Adipocyte (in vitro differentiated cells): ENCODE measurements around the gene PTCH2.
A peak's percentile ranks its signal among the peaks of the same experiment; 100 is the strongest.

Experiments used
- DNase-seq: peaks from one replicate; pipeline ENCODE4 v3.0.0-alpha.2; 2015; ENCODE audit warnings: low read depth
- H3K27me3 ChIP-seq: replicated peaks from 2 replicates; pipeline ENCODE4 v1.7.0; 2013; ENCODE audit warnings: mild to moderate bottlenecking, low read length, moderate library complexity; ENCODE audit not compliant: control insufficient read depth, insufficient read depth
- H3K36me3 ChIP-seq: 2 replicates; pipeline ENCODE4 v1.7.0; 2013; ENCODE audit warnings: low read length, mild to moderate bottlenecking, moderate library complexity; ENCODE audit not compliant: control insufficient read depth, insufficient read depth, severe bottlenecking
- H3K4me1 ChIP-seq: 2 replicates; pipeline ENCODE4 v1.7.0; 2013; ENCODE audit warnings: mild to moderate bottlenecking, low read length, moderate library complexity; ENCODE audit not compliant: control insufficient read depth, insufficient read depth
- H3K4me3 ChIP-seq: 2 replicates; pipeline ENCODE4 v1.7.0; 2013; ENCODE audit warnings: mild to moderate bottlenecking, low read length, moderate library complexity
- H3K9ac ChIP-seq: 2 replicates; pipeline ENCODE4 v1.7.0; 2013; ENCODE audit warnings: mild to moderate bottlenecking, low read length, moderate library complexity
- H3K9me3 ChIP-seq: 2 replicates; pipeline ENCODE4 v1.7.0; 2013; ENCODE audit warnings: mild to moderate bottlenecking, low read length, moderate library complexity; ENCODE audit not compliant: control insufficient read depth

Gene PTCH2

GRCh38 chr1:44842862-44843655, at the start of gene PTCH2:
Gene PTCH2 (minus strand): TSS chr1:44843253. CDS start chr1:44842932, 321 bp downstream.
- peak within 1 kb of the TSS; percentile 76 for H3K4me3 ChIP-seq
- H3K9me3 ChIP-seq = no peaks in the 10 kb centered on the region
- no peaks in the 10 kb centered on the region for H3K27me3 ChIP-seq
- peak; percentile 81 for DNase-seq
- H3K36me3 ChIP-seq = no peaks in the 10 kb centered on the region
- no peaks in the 10 kb centered on the region for H3K4me1 ChIP-seq
- peak within 1 kb of the TSS; percentile 72 for H3K9ac ChIP-seq

GRCh38 chr1:44890007-44890406, 47.0 kb upstream of the PTCH2 start:
- H3K4me1 ChIP-seq = peaks cover 7% of the 10 kb centered on the region
- H3K9ac ChIP-seq = no peak overlapping the region
- no peak overlapping the region for H3K4me3 ChIP-seq
- H3K27me3 ChIP-seq = no peaks in the 10 kb centered on the region
- no peak for DNase-seq
- H3K36me3 ChIP-seq = peaks cover 42% of the 10 kb centered on the region
- H3K9me3 ChIP-seq = peaks cover 12% of the 10 kb centered on the region

- DNase-seq = no peak
- peaks cover 40% of the 10 kb centered on the region for H3K36me3 ChIP-seq
- H3K4me3 ChIP-seq = no peak overlapping the region
- H3K9ac ChIP-seq = no peak overlapping the region
- H3K9me3 ChIP-seq = peaks cover 7% of the 10 kb centered on the region
- peaks cover 4% of the 10 kb centered on the region for H3K4me1 ChIP-seq
- no peaks in the 10 kb centered on the region for H3K27me3 ChIP-seq
Measured at GRCh38 chr1:44885406-44885805, 42.4 kb upstream of the PTCH2 start.

GRCh38 chr1:44884746-44885145, 41.7 kb upstream of the PTCH2 start:
- no peaks in the 10 kb centered on the region for H3K27me3 ChIP-seq
- no peak for DNase-seq
- no peak overlapping the region for H3K4me3 ChIP-seq
- no peak overlapping the region for H3K9ac ChIP-seq
- H3K4me1 ChIP-seq = peaks cover 4% of the 10 kb centered on the region
- peaks cover 43% of the 10 kb centered on the region for H3K36me3 ChIP-seq
- H3K9me3 ChIP-seq = peaks cover under 1% of the 10 kb centered on the region

DNA sequence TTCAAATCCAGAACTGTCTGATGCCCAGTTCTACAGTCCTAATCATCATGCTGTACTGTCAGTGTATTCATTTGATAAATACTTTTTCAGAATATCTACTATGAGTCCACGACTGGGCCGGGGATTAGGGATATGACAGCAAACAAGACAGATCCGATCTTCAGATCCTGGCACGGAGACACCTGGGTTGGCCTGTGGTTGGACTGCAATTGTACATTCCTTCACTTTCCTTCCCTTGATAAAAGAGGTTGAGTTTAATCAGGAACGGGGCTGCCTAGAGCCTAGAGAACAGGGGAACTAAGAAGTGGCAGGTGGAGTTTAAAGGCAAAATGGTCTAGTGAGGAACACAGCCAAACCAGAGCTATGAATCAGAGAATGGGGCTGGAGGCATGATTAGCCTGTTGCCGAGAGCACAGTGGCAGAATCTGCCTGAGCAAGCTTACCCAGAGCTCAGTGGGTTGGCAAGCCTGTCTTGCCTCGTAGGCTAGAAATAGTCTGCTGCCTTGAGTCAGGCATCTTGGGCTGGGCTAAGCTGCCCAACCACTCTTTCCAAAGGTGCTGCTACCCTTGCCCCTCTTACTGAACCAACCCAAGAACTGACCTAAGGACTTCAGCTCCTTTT, 38.1 kb upstream of the PTCH2 start:
- Histone ChIP-seq H3K9ac (no peak overlapping the region), H3K9me3 (no peaks in the 10 kb centered on the region), H3K4me1 (peaks cover 4% of the 10 kb centered on the region), H3K36me3 (peaks cover 40% of the 10 kb centered on the region), H3K4me3 (no peak overlapping the region), H3K27me3 (no peaks in the 10 kb centered on the region)
- DNase-seq = peak; percentile 56

GRCh38 chr1:44874155-44874554, 31.1 kb upstream of the PTCH2 start:
- H3K27me3 ChIP-seq = no peaks in the 10 kb centered on the region
- no peak for DNase-seq
- no peak overlapping the region for H3K9ac ChIP-seq
- H3K36me3 ChIP-seq = peaks cover 41% of the 10 kb centered on the region
- no peak overlapping the region for H3K4me3 ChIP-seq
- H3K4me1 ChIP-seq = no peaks in the 10 kb centered on the region
- H3K9me3 ChIP-seq = no peaks in the 10 kb centered on the region

GRCh38 chr1:44870096-44870495, 27.0 kb upstream of the PTCH2 start:
- no peak for DNase-seq

DNA sequence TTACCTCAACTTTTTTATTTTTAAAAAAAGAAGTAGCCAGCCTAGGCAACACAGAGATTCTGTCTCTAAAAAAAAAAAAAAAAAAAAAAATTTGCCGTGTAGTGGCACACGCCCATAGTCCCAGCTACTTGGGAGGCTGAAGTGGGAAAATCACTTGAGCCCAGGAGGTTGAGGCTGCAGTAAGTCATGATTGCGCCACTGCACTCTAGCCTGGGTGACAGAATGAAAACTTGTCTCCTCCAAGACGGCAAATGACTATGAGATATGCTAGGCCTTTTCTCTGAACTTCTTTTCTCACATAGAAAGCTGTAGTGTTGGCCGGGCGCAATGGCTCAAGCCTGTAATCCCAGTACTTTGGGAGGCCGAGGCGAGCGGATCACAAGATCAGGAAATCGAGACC, 24.7 kb upstream of the PTCH2 start:
- no peak for DNase-seq
- Histone ChIP-seq H3K36me3 (peaks cover 29% of the 10 kb centered on the region), H3K9me3 (no peaks in the 10 kb centered on the region), H3K4me3 (no peak overlapping the region), H3K27me3 (no peaks in the 10 kb centered on the region), H3K9ac (no peak overlapping the region), H3K4me1 (peaks cover under 1% of the 10 kb centered on the region)

More at GRCh38 chr1:44870096-44870495, 27.0 kb upstream of the PTCH2 start:
- H3K4me1 ChIP-seq = no peaks in the 10 kb centered on the region
- H3K4me3 ChIP-seq = no peak overlapping the region
- H3K27me3 ChIP-seq = no peaks in the 10 kb centered on the region
- no peaks in the 10 kb centered on the region for H3K9me3 ChIP-seq
- peaks cover 37% of the 10 kb centered on the region for H3K36me3 ChIP-seq
- H3K9ac ChIP-seq = no peak overlapping the region

DNA sequence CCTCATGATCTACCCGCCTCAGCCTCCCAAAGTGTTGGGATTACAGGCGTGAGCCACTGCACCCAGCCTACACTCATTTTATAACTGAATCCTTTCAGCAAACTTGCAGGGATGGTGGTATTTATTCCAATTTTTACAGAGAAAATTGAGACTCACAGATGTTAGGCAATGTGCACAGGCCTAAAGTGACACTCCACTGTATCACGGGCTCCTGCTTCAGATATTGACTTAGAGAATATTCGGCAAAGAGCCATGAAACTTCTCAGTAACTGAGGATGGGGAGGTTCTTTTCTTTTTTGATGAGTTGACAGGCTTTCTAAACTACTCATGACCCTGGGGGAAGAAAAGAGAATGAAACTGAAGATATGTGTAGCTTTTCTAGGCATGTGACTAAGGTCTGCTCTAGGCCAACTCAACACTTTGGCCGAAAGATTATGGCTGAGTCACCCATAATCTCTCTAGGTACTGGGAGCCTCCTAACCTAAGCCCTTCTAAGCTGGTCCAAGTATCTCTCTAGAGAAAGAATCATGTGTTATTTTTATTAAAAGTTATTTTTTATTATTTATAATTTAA, 19.9 kb upstream of the PTCH2 start:
- H3K36me3 ChIP-seq = peaks cover 5% of the 10 kb centered on the region
- H3K4me1 ChIP-seq = peaks cover 20% of the 10 kb centered on the region
- DNase-seq = no peak
- no peaks in the 10 kb centered on the region for H3K9me3 ChIP-seq
- H3K27me3 ChIP-seq = no peaks in the 10 kb centered on the region
- no peak overlapping the region for H3K9ac ChIP-seq
- no peak overlapping the region for H3K4me3 ChIP-seq

DNA sequence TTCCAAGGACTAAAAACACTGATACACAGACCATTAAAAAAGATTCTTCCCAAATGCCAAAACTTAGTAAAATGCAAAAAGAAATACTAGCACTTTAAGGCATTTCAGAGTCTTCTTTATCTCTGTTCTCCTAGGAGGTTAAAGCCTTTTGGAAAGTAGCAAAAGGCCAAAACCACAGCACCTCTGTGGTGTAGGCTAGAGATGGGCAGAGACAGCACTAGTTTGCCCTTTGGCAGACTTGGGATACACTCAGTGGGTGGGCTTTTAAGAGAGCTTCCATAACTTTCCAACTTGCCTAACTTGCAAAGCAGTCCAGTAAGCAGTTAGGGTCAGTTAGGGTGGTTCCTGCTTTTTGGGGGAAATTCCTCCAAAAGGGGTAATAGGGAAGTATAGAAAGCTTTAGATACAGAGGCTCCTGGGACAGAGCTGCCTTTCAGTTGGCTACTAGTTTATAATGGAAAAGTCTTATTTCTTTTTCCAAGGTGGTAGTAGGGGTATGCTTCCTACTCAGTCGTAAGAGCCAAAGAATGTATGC, 17.9 kb upstream of the PTCH2 start:
- Histone ChIP-seq H3K9ac (no peak overlapping the region), H3K9me3 (no peaks in the 10 kb centered on the region), H3K4me1 (peaks cover 20% of the 10 kb centered on the region), H3K27me3 (no peaks in the 10 kb centered on the region), H3K36me3 (peaks cover 21% of the 10 kb centered on the region), H3K4me3 (no peak overlapping the region)
- no peak for DNase-seq

DNA sequence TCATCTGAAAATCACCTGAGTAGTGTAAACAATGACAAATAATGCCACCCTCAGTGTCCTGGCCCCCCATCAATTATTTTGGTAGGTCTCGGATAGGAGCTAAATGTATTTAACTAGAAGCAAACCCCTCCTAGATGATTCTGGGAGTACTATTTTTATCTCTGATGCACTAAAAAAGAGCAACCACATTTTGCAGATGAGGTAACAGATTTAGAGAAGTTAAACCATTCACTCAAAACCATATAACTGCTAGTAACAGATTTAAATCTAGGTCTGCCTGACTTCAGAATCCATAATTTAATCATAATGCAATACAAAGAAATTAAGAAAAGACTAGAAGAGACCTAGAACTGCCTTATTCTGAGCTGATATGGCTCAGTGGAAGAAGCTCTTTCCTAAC, 17.3 kb upstream of the PTCH2 start:
- H3K4me3 ChIP-seq = no peak overlapping the region
- H3K36me3 ChIP-seq = peaks cover 25% of the 10 kb centered on the region
- no peaks in the 10 kb centered on the region for H3K27me3 ChIP-seq
- H3K4me1 ChIP-seq = peaks cover 20% of the 10 kb centered on the region
- no peaks in the 10 kb centered on the region for H3K9me3 ChIP-seq
- no peak overlapping the region for H3K9ac ChIP-seq
- DNase-seq = no peak
